Vagina (tissue), 2 donors: Measurements from ENCODE around the gene NAA20. TPM values are rescaled to one million over a fixed set of nuclear protein-coding genes. Genes with fewer than 3 reads are reported as not detected.

Source experiments
- DNase-seq, 2 donors: peaks; one replicate each; pipeline ENCODE4 v3.0.0-alpha.2; 2017; ENCODE audit errors: extremely low spot score in 2 of 2
- H3K27ac ChIP-seq: fragments of 200-600 bp; sonication (generic); one replicate; pipeline ENCODE4 v1.5.1; 2019
- H3K27me3 ChIP-seq: fragments of 200-600 bp; sonication (generic); one replicate; pipeline ENCODE4 v1.5.1; 2019
- H3K36me3 ChIP-seq, 2 donors: fragments of 200-600 bp; sonication (generic); one replicate each; pipeline ENCODE4 v1.5.1; 2017 to 2019
- H3K4me1 ChIP-seq: fragments of 200-600 bp; sonication (generic); one replicate; pipeline ENCODE4 v1.5.1; 2019
- H3K4me3 ChIP-seq, 2 donors: fragments of 200-600 bp; sonication (generic); 1 replicate in 1 of 2; 2 replicates in 1 of 2; pipeline ENCODE4 v1.5.1; 2016 to 2019
- H3K9me3 ChIP-seq: fragments of 200-600 bp; sonication (generic); one replicate; pipeline ENCODE4 v1.5.1; 2019
- POLR2A ChIP-seq, 2 donors: fragments of 450-650 bp; IDR thresholded peaks; one replicate each; pipeline ENCODE4 v1.6.1; 2017; ENCODE audit warnings: antibody characterized with exemption in 2 of 2, mild to moderate bottlenecking in 2 of 2, moderate library complexity in 2 of 2
- POLR2AphosphoS5 ChIP-seq, 2 donors: sonication (generic); formaldehyde crosslinking; IDR thresholded peaks; one replicate each; pipeline ENCODE4 v1.9.0; 2017; ENCODE audit warnings: antibody characterized with exemption in 2 of 2, mild to moderate bottlenecking in 2 of 2, low read depth in 1 of 2; ENCODE audit not compliant: insufficient read depth in 1 of 2
- intact Hi-C: fragments of 100-400 bp; cut with DNase I; formaldehyde crosslinking; loops from one replicate; pipeline ENCODE4 v1.15.1; 2023
- total RNA-seq: library from RNA; depleted of rRNA; stranded (reverse); fragments of >200 nt; gene quantifications from one replicate; pipeline ENCODE4 v1.2.3, GENCODE V29; 2016
- TF ChIP-seq, protein P1 (sequence below), 3 experiments: fragments of 450-650 bp in 2 of 3; fragments of 200-600 bp in 1 of 3; sonication (generic) in 1 of 3; IDR thresholded peaks; one replicate each; pipeline ENCODE4 v1.5.1; 2017 to 2019; ENCODE audit warnings: antibody characterized with exemption in 3 of 3, mild to moderate bottlenecking in 2 of 3, moderate library complexity in 2 of 3

Gene NAA20
- total RNA-seq, 1 donor from 2014 or later, result 28.2 TPM

GRCh38 chr20:20027284-20027683 lies 10.1 kb downstream of the NAA20 start:
- no peak for TF ChIP-seq POLR2AphosphoS5 (IDR thresholded peaks at IDR 0.05; ENCODE audit: insufficient read depth in 1 of 2, low read depth in 1 of 2)
- TF ChIP-seq, protein P1, sequence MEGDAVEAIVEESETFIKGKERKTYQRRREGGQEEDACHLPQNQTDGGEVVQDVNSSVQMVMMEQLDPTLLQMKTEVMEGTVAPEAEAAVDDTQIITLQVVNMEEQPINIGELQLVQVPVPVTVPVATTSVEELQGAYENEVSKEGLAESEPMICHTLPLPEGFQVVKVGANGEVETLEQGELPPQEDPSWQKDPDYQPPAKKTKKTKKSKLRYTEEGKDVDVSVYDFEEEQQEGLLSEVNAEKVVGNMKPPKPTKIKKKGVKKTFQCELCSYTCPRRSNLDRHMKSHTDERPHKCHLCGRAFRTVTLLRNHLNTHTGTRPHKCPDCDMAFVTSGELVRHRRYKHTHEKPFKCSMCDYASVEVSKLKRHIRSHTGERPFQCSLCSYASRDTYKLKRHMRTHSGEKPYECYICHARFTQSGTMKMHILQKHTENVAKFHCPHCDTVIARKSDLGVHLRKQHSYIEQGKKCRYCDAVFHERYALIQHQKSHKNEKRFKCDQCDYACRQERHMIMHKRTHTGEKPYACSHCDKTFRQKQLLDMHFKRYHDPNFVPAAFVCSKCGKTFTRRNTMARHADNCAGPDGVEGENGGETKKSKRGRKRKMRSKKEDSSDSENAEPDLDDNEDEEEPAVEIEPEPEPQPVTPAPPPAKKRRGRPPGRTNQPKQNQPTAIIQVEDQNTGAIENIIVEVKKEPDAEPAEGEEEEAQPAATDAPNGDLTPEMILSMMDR (IDR thresholded peaks at IDR 0.05), result no peak
- no peak for TF ChIP-seq POLR2A (IDR thresholded peaks at IDR 0.05)
- peaks cover 0 to 28% of the 10 kb centered on the region in 2 donors for H3K36me3 ChIP-seq

GRCh38 chr20:20031790-20032189 lies 14.6 kb downstream of the NAA20 start:
- no peaks in the 10 kb centered on the region for H3K27me3 ChIP-seq
- intact Hi-C loops, result no loop called here
- no peak overlapping the region for H3K4me3 ChIP-seq
- no peak overlapping the region for H3K27ac ChIP-seq
- H3K9me3 ChIP-seq, result no peaks in the 10 kb centered on the region
- TF ChIP-seq POLR2A (IDR thresholded peaks at IDR 0.05) (no peak), POLR2AphosphoS5 (IDR thresholded peaks at IDR 0.05; ENCODE audit: insufficient read depth in 1 of 2, low read depth in 1 of 2) (no peak)
- TF ChIP-seq, protein P1 (IDR thresholded peaks at IDR 0.05), result no peak
- H3K4me1 ChIP-seq, result no peaks in the 10 kb centered on the region
- peaks cover 0 to 53% of the 10 kb centered on the region in 2 donors for H3K36me3 ChIP-seq
- no peak for DNase-seq

More at GRCh38 chr20:20027284-20027683, 10.1 kb downstream of the NAA20 start:
- no peak for DNase-seq
- intact Hi-C loops, result no loop called here
- no peaks in the 10 kb centered on the region for H3K4me1 ChIP-seq
- no peaks in the 10 kb centered on the region for H3K27me3 ChIP-seq
- H3K9me3 ChIP-seq, result no peaks in the 10 kb centered on the region
- no peak overlapping the region for H3K4me3 ChIP-seq
- H3K27ac ChIP-seq, result no peak overlapping the region

GRCh38 chr20:20034486-20034885 lies 17.3 kb downstream of the NAA20 start:
- DNase-seq, result no peak
- Histone ChIP-seq H3K9me3 (no peaks in the 10 kb centered on the region), H3K27me3 (no peaks in the 10 kb centered on the region), H3K4me1 (no peaks in the 10 kb centered on the region), H3K27ac (no peak overlapping the region), H3K4me3 (no peak overlapping the region), H3K36me3 (peaks cover 0 to 65% of the 10 kb centered on the region in 2 donors)
- no peak for TF ChIP-seq POLR2AphosphoS5 (IDR thresholded peaks at IDR 0.05; ENCODE audit: insufficient read depth in 1 of 2, low read depth in 1 of 2)
- TF ChIP-seq, protein P1 (IDR thresholded peaks at IDR 0.05), result no peak
- no peak for TF ChIP-seq POLR2A (IDR thresholded peaks at IDR 0.05)
- intact Hi-C loops, result no loop called here

DNA sequence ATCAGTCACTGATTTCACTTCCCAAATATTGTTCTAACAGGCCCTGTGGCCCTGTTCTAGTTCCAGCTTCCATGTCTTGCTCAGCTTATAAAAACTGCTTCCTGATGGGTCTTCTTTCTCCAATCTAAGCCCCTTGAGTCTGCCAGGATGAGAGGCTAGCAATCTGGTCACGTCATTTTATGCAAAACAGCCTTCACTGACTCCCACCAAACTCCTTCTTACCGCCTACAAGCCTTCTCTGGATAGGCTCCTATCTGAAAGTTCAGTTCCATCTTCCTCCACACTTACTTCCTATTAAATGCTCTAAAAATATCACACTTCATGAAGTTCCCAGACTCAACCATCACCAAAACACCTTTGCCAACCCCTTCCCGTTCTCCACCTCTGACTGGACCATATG lies 19.6 kb downstream of the NAA20 start:
- H3K9me3 ChIP-seq, result no peaks in the 10 kb centered on the region
- no peak for TF ChIP-seq POLR2AphosphoS5 (IDR thresholded peaks at IDR 0.05; ENCODE audit: insufficient read depth in 1 of 2, low read depth in 1 of 2)
- TF ChIP-seq, protein P1 (IDR thresholded peaks at IDR 0.05), result no peak
- TF ChIP-seq POLR2A (IDR thresholded peaks at IDR 0.05), result no peak
- no peak for DNase-seq
- no peak overlapping the region for H3K4me3 ChIP-seq
- H3K4me1 ChIP-seq, result no peaks in the 10 kb centered on the region
- H3K27ac ChIP-seq, result no peak overlapping the region
- intact Hi-C loops, result no loop called here
- H3K36me3 ChIP-seq, result peaks cover 0 to 82% of the 10 kb centered on the region in 2 donors
- H3K27me3 ChIP-seq, result no peaks in the 10 kb centered on the region

DNA sequence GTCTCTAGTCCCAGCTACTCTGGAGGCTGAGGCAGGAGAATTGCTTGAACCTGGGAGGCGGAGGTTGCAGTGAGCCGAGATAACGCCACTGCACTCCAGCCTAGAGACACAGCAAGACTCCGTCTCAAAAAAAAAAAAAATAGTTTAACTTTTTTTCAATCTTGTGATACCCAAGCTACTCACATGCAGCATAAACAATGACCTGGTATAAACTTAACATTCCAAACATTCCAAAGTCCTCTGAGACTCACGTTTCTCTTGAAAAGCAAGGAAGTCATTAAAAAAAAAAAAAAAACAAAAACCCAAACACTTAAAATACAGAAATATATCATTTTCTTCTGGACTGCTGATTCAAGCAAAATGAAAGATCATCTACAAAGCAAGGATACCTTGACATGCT lies 20.8 kb downstream of the NAA20 start:
- no peaks in the 10 kb centered on the region for H3K27me3 ChIP-seq
- intact Hi-C loops, result no loop called here
- DNase-seq, result no peak
- peaks cover 0 to 93% of the 10 kb centered on the region in 2 donors for H3K36me3 ChIP-seq
- TF ChIP-seq, protein P1 (IDR thresholded peaks at IDR 0.05), result no peak
- TF ChIP-seq POLR2AphosphoS5 (IDR thresholded peaks at IDR 0.05; ENCODE audit: insufficient read depth in 1 of 2, low read depth in 1 of 2) (no peak), POLR2A (IDR thresholded peaks at IDR 0.05) (no peak)
- no peak overlapping the region for H3K27ac ChIP-seq
- no peak overlapping the region for H3K4me3 ChIP-seq
- H3K4me1 ChIP-seq, result no peaks in the 10 kb centered on the region
- H3K9me3 ChIP-seq, result no peaks in the 10 kb centered on the region
